Measurements from ENCODE around the gene PIGZ.

The PIGZ gene

DNA sequence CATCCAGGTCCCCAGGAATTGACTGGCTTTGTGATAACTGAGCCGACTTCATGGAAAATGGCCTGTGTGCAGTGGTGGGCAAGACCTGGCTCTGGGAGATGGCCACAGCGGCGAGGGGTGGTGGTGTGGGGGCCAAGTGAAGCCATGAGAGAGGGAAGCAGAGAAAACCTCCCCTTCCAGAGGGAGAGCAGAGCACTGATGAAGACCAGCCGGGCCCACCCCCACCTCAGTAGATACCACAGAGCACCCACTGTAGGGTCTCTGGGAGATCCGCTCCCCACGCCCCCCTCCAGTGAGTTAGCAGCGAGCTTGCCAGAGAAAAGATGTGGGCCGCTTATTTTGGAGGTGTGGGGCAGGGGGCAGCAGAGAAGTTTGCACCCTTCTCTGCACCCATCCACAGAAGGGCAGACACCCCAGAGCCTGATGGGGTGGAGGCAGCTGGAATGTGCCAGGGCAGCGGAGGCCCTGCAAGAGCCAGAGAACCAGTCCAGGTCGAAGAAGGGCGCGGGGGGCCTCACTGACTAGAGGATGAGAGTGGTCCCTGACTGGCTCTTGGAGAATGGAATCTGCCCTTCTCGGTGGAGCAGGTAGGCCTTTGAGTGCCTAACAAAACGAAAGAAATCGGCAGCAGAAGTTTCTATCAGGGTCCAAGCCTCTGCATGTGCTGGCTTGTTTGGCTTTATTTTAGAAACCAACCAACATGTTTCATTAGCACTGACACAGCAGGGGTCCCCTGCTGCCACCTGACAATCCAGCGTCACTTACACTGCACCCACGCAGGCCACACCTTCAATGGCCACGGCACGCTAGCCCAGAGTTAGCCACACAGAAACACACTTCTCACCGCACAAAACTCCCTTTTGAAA, 32.7 kb upstream of the PIGZ start:
- DNase-seq, result no peak

DNA sequence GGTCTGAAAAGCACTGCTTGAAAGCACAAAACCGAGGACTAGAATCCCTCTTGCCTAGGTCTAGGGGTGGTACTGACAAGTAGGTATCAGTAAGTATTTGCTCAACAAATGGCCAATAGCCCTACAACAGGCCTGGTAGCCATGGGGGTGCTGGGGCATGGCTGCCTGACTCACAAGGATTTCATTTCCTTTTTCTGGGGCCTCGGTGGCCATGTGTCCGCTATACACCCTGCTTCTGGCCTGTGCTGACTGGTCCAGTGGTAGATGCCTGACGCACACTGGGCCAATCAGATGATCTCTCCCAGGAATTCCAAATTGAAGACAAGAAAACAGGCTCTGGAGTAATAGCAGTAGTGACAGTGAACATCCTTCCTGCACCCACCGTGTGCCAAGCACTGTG, 31.6 kb upstream of the PIGZ start:
- no peak for DNase-seq

DNA sequence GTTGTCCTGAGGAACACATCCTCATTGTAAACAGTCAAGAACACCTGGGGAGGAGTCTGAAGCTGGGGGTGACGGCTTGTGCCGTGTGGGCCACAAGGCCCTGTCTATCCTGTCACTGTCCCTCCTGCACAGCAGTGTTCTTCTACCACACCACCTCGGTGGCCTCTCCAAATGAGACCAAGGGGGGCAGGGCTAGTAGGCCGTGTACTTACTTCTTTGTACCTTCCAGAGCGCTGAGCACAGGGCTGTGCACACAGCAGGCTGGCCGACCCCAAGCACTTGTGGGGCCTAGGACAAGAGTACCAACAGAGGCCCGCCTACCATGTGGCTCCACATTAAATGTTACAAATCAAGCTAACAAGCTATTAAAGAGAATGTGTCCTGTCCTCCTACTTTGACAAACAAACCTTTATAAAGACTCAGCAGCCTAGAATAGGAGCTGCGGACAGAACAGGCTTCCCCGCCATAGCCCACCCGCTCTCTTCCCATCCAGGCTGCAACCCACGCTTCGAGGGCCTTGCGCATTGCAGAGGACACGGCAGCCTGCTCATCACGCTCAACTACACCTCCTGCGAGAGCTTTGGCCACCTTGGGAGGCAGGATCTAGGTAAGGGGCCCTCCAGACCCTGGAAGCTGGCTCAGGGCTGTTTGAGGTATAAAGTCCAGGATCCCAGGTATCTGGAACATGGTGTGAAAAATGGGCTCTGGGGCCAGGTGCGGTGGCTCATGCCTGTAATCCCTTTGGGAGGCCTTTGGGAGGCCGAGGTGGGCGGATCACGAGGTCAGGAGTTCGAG, 30.5 kb upstream of the PIGZ start:
- no peak for DNase-seq

DNA sequence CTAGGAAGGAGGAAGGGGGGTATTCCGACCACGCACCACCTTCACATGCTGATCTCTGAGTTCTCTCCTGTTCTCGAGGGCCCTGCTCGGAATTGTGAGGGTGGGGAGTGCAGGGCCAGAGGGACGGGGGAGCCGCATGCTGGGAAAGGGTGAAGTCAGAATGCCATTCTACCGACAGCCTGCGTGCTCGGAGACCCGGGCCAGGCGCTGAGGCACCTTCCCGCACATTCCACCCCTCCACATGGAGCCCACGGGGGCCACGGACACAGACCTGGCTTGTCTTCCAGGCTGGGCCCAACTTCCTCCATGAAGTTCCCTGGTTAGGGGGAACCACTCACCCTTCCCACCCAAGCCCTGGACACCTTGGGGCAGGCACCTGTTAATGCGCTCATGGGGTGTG, 28.7 kb upstream of the PIGZ start:
- DNase-seq, result no peak

DNA sequence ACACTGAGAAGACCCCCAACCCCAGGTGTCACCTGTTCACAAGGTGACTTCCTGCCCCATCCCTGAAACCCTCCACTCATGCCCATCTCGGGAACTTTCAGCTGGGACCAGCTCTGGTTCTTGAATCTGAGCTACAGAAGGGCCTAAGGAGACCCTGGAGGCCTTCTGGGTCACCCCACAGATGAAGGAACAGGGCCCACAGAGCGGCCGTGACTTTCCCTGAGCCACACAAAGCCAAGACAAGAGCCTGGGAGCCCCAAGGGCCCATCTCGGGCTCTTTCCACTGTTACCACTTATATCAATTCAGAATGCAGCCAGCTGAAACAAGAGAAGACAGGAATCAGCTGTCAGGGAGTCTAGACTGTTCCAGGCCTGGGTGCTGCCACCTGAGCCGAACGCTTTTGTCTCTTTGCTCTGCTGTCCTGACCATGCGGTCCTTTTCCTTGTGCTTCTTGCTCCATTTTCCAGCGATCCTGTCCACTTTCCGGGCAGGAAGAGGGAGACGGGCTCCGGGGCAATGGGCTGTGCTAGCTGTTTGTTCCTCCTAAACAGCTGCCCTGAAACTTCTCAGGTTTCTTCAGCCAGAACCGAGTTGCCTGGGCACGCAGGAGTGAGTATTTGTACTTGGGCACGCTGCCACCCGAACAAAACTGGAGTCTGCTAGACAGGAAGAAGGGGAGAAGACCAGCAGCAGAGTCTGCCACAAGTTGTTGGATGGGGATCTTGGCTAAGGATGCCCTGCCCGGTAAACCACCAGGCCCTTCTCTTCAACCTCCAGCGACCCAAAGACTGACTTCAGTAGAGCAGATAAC, 28.0 kb upstream of the PIGZ start:
- no peak for DNase-seq

DNA sequence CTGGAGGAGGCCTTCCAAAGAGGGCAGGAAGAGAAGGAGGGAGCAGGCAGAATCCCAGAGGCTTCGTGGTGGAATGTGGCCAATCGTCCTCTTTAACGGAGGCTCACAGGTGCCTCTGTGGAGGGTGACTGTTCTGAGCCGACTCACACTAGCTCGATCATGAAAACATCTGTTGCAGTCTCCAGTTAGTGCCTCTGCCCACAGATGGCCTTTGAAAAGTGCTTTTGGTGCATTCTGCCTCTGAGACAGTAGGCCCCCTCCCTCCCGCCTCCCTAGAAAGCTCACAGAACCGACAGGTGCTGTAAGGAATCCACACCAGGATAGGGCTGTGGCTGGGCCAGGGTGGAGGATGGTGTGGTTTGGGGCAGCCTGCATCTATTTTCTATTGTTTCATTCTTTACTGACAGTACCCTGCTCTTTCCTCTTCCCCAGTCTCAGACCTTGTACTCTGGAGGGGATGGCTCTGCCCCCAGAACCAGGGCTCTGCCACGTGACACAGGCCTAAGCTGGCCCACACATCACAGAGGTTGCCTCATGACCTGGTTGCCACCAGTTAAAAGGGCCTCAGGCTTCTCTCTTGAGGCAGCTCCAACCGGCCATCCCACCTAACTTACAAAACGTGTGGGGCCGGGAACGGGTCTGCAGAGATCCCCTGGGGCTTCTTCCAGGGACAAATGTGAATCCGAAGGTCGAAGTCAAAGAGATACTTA, 27.2 kb upstream of the PIGZ start:
- no peak for DNase-seq

DNA sequence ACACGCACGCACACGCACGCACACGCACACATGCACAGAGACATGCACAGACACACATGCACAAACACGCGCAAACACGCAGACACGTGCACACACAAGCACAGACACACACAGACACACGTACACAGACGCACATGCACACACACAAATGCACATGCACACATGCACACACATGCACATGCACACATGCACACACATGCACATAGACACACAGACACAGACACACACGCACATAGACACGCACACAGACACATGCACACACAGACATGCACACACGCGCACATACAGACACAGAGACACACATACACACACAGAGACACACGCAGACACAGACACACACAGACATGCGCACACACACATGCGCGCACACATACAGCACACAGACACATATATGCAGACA, 26.4 kb upstream of the PIGZ start:
- no peak for DNase-seq

GRCh38 chr3:196994056-196994455, 25.4 kb upstream of the PIGZ start:
- DNase-seq, result no peak

DNA sequence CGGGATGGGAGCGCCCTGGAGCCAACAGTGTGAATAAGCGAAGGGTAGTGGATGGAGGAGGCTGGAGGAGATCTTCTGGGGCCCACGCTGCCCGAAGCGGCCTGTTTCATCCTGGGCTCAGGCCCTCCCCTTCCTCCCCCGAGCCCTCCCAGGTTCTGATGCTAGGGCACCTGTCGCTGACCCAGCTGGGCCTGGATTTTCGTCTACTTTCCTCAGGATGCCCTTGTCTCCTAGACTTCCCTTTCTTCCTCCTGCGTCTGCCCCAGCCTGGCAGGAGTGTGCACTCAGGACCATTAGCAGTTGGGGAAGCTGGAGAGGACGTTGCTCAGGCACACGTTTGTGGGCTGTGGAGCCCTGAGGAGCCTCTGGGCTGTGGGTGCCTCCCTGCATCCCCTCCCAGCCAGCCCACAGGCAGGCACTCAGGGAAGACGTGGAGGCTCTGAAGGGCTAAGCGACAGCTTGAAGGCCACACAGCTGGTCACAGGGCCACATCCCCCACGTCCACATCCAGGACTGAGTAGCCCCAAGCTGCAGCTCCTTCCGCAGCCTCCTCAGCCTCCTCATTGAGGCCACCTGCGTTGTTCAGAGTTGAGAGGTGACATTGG, 23.9 kb upstream of the PIGZ start:
- no peak for DNase-seq

- DNase-seq, result no peak
Measured at GRCh38 chr3:196991581-196992460, 23.2 kb upstream of the PIGZ start.

- no peak for DNase-seq
Measured at GRCh38 chr3:196990601-196991007, 22.0 kb upstream of the PIGZ start.

- DNase-seq, result no peak
Measured at GRCh38 chr3:196989721-196990262, 21.2 kb upstream of the PIGZ start.

- no peak for DNase-seq
Measured at GRCh38 chr3:196988241-196989029, 19.8 kb upstream of the PIGZ start.

DNA sequence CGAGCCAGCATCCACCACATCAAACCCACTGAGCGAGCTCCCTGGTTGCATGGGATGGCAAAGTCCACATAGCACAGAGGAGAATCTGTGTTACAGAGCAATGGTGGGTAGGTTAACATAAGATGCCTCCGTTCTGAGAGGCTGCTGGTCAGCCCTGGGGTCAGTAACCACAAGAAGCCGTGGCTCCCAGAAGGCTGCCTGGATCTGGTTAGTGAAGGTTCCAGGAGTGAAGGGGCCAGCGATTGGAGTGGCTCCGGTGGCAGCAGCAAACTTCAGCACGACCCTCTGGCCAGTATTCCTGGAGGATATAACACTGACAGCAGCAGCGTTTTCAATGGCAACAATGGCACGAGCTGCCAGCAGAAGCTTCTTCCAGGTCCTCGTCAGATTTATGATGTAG, 18.4 kb upstream of the PIGZ start:
- DNase-seq, result no peak

- DNase-seq, result no peak
Measured at GRCh38 chr3:196985954-196986885, 17.6 kb upstream of the PIGZ start.

GRCh38 chr3:196985298-196985697, 16.7 kb upstream of the PIGZ start:
- DNase-seq, result no peak

- DNase-seq, result no peak
Measured at GRCh38 chr3:196983186-196983585, 14.6 kb upstream of the PIGZ start.

- DNase-seq, result no peak
Measured at GRCh38 chr3:196981657-196982056, 13.0 kb upstream of the PIGZ start.

DNA sequence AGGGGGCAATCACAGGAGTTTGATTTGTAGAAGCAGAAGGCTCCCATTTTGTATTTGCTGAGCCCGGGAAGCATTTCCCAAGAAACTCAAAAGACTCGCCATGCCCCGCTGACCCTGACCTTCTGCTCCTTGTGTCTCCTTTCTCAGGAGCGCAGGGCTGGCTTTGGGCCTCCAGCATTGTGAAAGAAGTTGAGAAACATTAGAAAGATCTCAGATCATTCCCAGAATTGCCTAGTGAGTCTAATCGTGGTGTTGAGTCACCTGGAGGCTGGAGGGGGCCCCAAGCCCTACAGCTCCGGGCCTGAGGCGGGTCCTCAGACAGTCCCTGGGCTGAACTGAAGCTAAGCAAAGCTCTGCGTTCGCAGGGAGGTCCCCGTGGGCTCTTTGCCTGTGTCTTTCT, 10.9 kb upstream of the PIGZ start:
- DNase-seq, result no peak
